ENCODE data around the gene RAB29.
"Not testable (repeated sequence)": the region's sequence is repeated elsewhere in the genome, so short reads cannot be mapped to it uniquely, and the experiment has no call there.

RAB29 gene

DNA sequence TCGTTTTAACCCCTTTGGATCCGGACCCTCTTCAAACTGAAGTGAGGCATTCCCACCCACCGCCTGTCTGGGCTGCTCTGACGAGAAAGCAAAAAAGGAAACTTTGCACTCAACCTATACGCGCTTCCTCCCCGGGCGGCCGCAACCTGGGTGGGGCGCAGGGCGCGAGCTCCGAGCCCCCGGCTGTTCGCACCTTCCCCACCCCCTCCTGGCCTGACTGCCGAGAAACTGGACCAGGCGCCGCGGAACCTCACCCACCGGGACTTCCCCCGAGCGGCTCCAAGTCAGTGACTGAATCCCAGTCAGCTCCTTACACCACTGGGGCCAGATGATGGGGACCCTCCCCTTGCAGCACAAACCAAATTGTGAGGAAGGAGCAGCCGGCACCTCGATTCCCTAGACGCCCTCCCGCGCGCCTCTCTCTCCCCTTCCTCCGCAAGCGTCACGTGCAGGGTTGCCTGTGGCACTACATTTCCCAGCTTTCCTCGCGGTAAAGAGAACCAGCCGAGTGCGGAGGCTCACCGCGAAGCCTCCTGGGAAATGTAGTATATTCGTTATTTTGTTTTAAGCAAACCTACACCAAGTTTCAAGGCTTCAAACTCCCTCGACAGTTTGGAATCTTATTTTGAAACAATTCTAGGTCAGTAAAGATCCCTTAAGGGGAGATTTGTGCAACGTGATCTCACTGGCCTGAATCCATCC is at the start of gene RAB29:
RAB29 (minus strand) TSS at position 468 of the 702 bp plus-strand sequence. CDS start 526 bp downstream, outside the sequence.
- DNase-seq (ENCODE audit: low read depth, low spot score): peak; percentile 41

DNA sequence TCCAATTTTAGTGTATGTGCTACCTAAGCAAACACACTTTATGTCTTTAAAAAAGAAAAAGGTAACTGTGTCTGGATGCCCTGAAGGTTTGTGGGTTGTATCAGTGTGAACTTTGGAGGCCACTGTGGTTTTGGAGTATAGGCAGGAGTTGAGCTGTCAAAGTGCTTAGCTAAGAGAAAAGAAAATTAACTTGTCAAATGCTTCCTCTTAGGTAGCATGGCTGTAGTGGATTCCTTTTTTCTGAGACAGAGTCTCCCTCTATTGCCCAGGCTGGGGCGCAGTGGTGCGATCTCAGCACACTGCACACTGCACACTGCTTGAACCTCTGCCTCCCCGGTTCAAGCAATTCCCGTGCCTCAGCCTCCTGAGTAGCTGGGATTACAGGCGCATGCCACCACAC is 48.9 kb upstream of the RAB29 start:
- DNase-seq (ENCODE audit: low read depth, low spot score): no peak

DNA sequence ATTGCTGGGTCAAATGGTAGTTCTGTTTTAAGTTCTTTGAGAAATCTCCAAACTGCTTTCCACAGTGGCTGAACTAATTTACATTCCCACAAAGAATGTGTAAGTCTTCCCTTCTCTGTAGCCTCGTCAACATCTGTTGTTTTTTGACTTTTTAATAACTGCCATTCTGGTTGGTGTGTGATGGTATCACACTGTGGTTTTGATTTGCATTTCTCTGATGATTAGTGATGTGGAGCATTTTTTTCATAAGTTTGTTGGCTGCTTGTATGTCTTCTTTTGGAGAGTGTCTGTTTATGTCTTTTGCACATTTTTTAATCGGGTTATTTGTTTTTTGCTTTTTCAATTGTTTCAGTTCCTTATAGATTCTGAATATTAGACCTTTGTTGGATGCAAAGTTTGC is 48.0 kb upstream of the RAB29 start:
- DNase-seq (ENCODE audit: low read depth, low spot score): not testable (repeated sequence)

GRCh38 chr1:205822397-205822796 is 47.1 kb upstream of the RAB29 start:
- no peak for DNase-seq (ENCODE audit: low read depth, low spot score)

DNA sequence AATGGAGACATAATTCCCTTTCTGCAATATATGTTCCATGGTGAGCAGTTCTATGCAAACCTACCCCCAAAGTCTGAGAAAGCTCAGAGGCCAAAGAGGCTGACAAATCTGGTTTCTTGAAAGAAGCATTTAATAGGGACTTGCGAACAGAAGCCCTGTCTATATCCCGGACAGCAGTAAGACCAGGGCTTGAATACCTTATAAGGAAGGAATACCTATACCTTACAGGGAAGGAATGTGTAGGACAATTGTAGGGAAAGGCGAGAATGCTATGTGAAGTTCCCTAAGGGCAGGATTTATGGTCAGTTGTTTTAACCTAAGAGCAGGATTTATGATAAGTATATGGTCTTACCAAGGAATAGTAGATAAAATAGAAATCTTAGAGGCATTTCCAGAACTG is 42.7 kb upstream of the RAB29 start:
- DNase-seq (ENCODE audit: low read depth, low spot score): no peak

DNA sequence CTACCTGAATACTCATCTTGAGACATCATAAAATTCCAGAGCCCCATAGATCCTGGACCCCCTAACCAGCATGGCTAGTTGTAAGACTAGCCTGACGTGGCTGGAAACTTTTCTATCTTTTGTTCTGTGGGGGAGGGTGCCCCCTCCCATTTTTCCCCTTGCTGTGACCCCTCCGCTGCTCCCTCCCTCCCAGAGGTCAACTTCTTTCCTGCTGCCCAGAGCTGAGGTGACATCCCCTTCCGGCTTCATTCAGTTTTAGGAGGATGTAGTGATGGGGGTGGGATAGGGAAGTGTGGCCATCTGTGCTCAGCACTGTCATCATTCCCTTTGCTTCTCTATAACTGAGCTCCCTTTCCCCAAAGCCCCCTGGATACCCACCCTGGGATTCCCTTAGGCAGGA is 42.1 kb upstream of the RAB29 start:
- DNase-seq (ENCODE audit: low read depth, low spot score): no peak

GRCh38 chr1:205813755-205814058 is 38.4 kb upstream of the RAB29 start:
- no peak for DNase-seq (ENCODE audit: low read depth, low spot score)

GRCh38 chr1:205812878-205813754 is 37.8 kb upstream of the RAB29 start, which contains the start of gene SLC41A1:
Gene SLC41A1 (minus strand): TSS chr1:205813198. CDS start chr1:205810441, 2,757 bp downstream.
- DNase-seq (ENCODE audit: low read depth, low spot score): no peak

DNA sequence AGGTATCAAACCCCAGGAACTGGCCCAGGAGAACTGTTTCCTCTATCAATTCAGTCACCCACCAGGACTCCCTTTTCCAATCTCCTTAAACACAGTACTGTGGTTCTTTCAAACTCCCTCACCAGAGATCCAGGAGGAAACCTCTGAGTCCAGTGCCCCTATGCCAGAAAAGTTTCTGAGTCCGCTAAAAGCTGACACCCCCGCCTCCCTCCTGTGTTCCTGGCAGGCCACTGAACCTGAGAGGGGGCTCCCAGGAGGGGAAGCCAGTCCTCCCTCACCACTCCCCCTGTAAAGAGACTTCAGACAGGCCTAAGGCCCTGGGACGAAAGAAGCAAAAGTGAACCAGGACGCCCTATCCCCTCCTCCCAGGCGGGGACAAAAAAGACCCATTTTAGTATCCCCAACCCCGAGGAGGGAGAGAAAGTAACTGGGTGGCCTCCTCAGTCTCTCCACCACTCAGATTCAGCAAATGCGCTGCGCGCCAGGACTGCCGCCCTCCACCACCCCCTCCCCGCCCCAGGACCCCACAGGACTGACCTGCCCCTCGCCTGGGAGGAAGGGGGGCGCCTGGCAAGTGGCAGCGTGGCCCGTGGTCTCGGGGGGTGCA is 37.1 kb upstream of the RAB29 start:
- DNase-seq (ENCODE audit: low read depth, low spot score): no peak

DNA sequence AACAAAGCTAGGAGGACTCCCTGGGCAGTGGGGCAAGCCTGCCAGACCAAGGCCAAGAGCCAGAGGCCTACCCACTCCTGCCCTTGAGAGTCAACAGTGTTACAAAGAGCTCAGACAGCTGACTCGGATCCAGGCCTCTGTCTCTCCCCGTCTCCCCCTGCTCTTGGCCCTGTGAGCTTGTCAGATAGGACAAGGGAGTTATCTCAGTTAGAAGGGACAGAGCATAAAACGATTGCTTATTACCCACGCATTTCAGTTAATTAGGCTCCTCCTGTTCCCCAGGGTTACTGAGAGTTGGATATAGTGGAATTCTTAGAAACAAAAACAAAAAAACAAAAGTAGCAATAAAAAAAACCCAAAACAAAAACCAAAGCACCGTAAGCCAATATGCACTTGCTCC is 36.4 kb upstream of the RAB29 start:
- DNase-seq (ENCODE audit: low read depth, low spot score): no peak

DNA sequence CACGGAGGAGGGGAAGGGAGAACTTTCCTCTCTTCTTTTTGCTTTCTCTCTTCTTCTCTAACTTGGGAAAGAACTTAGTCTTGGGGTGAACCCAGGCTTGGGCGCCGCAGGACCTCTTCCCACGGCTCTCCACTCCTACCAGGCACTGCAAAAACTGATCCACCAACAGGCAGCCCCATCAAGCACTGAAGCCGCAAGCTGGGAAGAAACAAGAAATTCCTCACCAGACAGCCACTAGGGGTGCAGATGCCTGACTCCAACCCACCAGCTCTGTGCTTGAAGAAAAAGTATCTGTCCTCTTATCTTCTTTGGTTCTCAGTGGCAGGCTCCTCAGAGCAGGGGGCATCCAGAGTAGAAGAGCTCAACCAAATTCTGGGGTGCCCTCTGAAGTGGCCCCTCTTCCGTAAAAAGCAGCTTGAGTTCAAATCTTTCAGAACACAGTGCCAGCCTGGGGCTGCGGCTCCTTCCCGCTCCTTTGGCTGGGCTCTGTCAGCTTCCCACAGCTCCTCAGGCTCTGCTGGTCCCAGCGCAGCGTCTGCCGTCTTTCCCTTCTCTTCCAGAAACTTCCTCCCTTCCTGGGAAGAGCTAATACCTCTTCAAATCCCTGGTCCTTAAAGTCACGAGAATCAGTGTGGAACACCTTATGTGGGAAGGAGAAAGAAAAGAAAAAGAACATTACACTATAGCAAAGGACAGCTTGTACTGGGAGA is 35.3 kb upstream of the RAB29 start:
- DNase-seq (ENCODE audit: low read depth, low spot score): no peak

DNA sequence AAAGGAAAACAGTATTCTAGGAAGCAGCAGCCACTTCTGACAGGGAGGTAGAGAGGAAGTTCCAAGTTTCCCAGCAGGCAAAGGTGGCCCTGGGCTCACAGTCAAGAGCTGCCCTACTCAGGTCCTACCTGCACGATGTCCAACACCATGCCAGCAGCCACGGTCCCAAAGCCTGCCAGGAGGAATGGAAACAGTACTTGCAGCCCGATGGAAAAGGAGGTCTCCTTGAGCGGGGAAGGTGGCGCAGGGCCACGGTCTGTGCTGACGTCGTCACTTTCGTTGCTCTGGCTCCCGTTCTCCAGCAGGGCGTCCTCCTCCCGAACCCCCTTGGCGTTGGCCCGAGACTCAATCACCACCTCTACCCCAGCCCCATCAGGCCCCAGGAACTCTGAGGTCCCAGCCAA is 34.7 kb upstream of the RAB29 start:
- DNase-seq (ENCODE audit: low read depth, low spot score): no peak

DNA sequence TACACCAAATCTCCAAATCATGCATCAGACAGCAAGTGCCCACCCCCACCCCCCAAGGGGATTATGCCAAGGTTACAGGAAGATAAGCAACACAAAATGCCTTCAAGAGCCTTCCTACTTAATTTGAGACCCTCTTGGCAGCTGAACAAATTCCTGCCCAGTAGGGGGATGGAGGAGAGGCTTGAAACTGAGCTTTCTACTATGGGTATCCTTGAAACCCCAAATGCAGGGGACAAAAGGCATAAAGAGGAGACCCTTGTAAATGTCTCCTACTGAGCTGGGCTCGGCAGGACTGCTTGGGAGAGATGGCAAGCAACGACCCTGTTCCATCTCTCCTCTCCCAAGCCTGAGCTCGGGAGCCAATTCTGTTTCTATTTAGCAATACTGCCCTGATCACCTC is 34.2 kb upstream of the RAB29 start:
- no peak for DNase-seq (ENCODE audit: low read depth, low spot score)

GRCh38 chr1:205805082-205805711 is 29.9 kb upstream of the RAB29 start:
- no peak for DNase-seq (ENCODE audit: low read depth, low spot score)

- DNase-seq (ENCODE audit: low read depth, low spot score): no peak
Observed at GRCh38 chr1:205804605-205805004, 29.3 kb upstream of the RAB29 start.

DNA sequence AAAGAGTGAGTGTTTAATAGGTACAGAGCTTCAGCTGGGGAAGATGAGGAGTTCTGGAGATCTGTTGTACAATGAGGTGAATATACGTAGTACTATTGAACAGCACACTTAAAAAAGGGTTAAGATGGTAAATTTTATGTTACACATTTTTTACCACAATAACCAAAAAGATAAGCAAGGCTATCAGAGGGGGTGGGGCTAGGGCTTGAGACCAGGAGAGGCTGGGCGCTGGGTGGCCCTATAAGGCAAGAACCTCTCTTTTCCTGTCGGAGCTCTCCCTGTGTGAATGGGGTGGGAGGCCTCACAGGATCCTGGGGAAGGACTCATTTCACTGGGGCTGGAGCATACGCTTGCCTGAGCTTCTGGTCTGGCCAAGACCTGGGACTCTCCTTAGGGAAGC is 28.7 kb upstream of the RAB29 start:
- no peak for DNase-seq (ENCODE audit: low read depth, low spot score)

- DNase-seq (ENCODE audit: low read depth, low spot score): no peak
Observed at GRCh38 chr1:205802060-205802459, 26.8 kb upstream of the RAB29 start.

DNA sequence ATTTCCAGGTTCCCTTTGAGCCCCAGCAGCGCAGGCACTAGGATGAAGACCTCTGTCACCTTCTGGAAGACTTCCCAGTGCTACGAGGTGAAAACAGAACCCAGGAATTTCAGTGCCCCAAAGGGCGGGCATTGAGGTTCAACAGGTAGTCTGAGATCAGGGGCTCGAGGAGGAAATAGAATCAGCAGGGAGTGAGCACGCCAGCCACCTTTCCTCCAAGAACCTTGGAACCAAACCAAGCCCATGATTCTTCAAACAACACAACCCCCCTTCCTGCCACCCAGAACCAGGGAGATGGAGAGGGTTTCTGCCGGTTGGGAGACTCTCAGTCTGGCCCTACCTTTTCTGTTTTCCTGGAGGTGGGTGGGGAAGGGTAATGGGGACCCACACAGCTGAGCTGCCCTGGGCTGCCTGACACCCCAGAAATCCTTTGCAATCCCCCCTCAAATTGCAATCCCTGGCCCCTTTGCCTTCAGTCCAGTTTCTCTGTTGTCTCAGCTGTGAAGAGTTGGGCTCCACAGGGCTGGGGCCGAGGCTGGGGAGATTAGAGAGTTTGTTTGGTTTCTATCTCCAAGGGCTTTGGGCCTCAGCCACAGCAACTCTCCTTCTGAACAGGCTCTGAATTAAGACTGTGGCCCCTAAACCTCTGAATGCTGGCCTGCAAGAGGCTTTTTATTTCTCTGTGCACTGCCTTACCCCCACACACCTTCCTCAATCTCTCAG is 25.9 kb upstream of the RAB29 start:
- no peak for DNase-seq (ENCODE audit: low read depth, low spot score)

- peak; percentile 81 for DNase-seq (ENCODE audit: low read depth, low spot score)
Observed at GRCh38 chr1:205800427-205800826, 25.1 kb upstream of the RAB29 start.

GRCh38 chr1:205798577-205798976 is 23.3 kb upstream of the RAB29 start:
- DNase-seq (ENCODE audit: low read depth, low spot score): no peak

GRCh38 chr1:205797168-205797567 is 21.9 kb upstream of the RAB29 start:
- no peak for DNase-seq (ENCODE audit: low read depth, low spot score)
